Measurements from ENCODE around the gene TAF1. TPM values are rescaled to one million over a fixed set of nuclear protein-coding genes. Genes with fewer than 3 reads are reported as not detected.
"Not testable (repeated sequence)": the region's sequence is repeated elsewhere in the genome, so short reads cannot be mapped to it uniquely, and the experiment has no call there.

The TAF1 gene
- total RNA-seq, 1 experiment from 2014 or later: 16.4 TPM

- no peaks in the 10 kb centered on the region for H3K9me3 ChIP-seq (replicated peaks)
- H3K4me3 ChIP-seq: no peak overlapping the region
- H3K27me3 ChIP-seq (replicated peaks): no peaks in the 10 kb centered on the region
- no peaks in the 10 kb centered on the region for H3K4me1 ChIP-seq (replicated peaks)
- no peak for DNase-seq (ENCODE audit: low read depth in 1 of 2, low spot score in 2 of 2)
- peaks cover 59% of the 10 kb centered on the region for H3K36me3 ChIP-seq
- H3K27ac ChIP-seq: no peak overlapping the region
Measured at GRCh38 chrX:71378732-71379131, 12.6 kb downstream of the TAF1 start.

DNA sequence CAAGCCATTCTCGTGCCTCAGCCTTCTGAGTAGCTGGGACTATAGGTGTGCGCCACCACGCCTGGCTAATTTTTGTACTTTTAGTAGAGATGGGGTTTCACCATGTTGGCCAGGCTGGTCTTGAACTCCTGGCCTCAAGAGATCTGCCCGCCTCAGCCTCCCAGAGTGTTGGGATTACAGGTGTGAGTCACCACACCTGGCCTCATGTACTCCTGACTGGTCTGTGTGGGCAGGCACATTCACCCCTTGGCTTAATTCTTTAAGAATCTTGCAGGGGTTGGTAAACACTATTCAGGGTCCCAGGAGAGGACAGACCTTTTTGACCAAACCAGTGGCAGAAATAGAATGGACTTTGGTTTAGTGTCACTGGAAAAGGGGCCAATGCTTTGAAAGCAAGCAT lies 25.6 kb downstream of the TAF1 start:
- not testable (repeated sequence) for H3K27ac ChIP-seq; H3K4me1 ChIP-seq (replicated peaks); H3K27me3 ChIP-seq (replicated peaks); DNase-seq (ENCODE audit: low read depth in 1 of 2, low spot score in 2 of 2); H3K4me3 ChIP-seq; H3K9me3 ChIP-seq (replicated peaks)
- peaks cover 47% of the 10 kb centered on the region for H3K36me3 ChIP-seq

GRCh38 chrX:71393919-71394318 lies 27.8 kb downstream of the TAF1 start:
- no peaks in the 10 kb centered on the region for H3K9me3 ChIP-seq (replicated peaks)
- H3K36me3 ChIP-seq: peaks cover 53% of the 10 kb centered on the region
- no peaks in the 10 kb centered on the region for H3K4me1 ChIP-seq (replicated peaks)
- H3K27me3 ChIP-seq (replicated peaks): no peaks in the 10 kb centered on the region
- no peak overlapping the region for H3K4me3 ChIP-seq
- H3K27ac ChIP-seq: no peak overlapping the region
- DNase-seq (ENCODE audit: low read depth in 1 of 2, low spot score in 2 of 2): no peak

GRCh38 chrX:71396576-71396975 lies 30.4 kb downstream of the TAF1 start:
- Histone ChIP-seq H3K27ac (no peak overlapping the region), H3K4me3 (no peak overlapping the region), H3K9me3 (replicated peaks) (no peaks in the 10 kb centered on the region), H3K27me3 (replicated peaks) (no peaks in the 10 kb centered on the region), H3K36me3 (peaks cover 51% of the 10 kb centered on the region), H3K4me1 (replicated peaks) (no peaks in the 10 kb centered on the region)
- DNase-seq (ENCODE audit: low read depth in 1 of 2, low spot score in 2 of 2): no peak

- H3K4me1 ChIP-seq (replicated peaks): no peaks in the 10 kb centered on the region
- H3K4me3 ChIP-seq: no peak overlapping the region
- no peaks in the 10 kb centered on the region for H3K9me3 ChIP-seq (replicated peaks)
- no peaks in the 10 kb centered on the region for H3K27me3 ChIP-seq (replicated peaks)
- no peak overlapping the region for H3K27ac ChIP-seq
- no peak for DNase-seq (ENCODE audit: low read depth in 1 of 2, low spot score in 2 of 2)
- H3K36me3 ChIP-seq: peaks cover 35% of the 10 kb centered on the region
Measured at GRCh38 chrX:71400710-71401109, 34.6 kb downstream of the TAF1 start.

- H3K27ac ChIP-seq; DNase-seq (ENCODE audit: low read depth in 1 of 2, low spot score in 2 of 2); H3K4me1 ChIP-seq (replicated peaks); H3K9me3 ChIP-seq (replicated peaks); H3K4me3 ChIP-seq; H3K36me3 ChIP-seq; H3K27me3 ChIP-seq (replicated peaks): not testable (repeated sequence)
Measured at GRCh38 chrX:71416260-71416659, 50.1 kb downstream of the TAF1 start.

- peaks cover 25% of the 10 kb centered on the region for H3K36me3 ChIP-seq
- H3K27ac ChIP-seq: no peak overlapping the region
- H3K9me3 ChIP-seq (replicated peaks): no peaks in the 10 kb centered on the region
- no peak overlapping the region for H3K4me3 ChIP-seq
- no peaks in the 10 kb centered on the region for H3K4me1 ChIP-seq (replicated peaks)
- no peaks in the 10 kb centered on the region for H3K27me3 ChIP-seq (replicated peaks)
- DNase-seq (ENCODE audit: low read depth in 1 of 2, low spot score in 2 of 2): no peak
Measured at GRCh38 chrX:71420686-71421085, 54.5 kb downstream of the TAF1 start.

DNA sequence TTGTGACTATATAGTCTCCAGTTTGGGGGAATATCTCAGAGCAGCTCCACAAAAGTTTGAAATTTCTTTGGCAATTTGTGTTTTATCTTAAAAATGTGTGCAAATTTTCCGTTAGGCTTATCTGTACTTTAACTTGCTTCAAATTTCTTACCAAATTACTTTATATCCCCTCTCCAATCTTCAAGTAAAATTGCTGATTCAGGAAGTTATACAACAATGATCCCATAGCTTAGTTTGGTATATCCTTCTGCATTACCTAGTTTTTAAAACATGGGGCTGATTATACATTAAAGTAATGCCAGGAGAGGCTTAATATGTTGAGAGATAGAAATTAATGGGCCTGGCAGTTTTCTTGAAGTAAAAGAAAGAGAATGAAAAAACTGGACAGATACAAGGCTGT lies 66.6 kb downstream of the TAF1 start:
- Histone ChIP-seq H3K27ac (no peak overlapping the region), H3K36me3 (peaks cover 7% of the 10 kb centered on the region), H3K27me3 (replicated peaks) (no peaks in the 10 kb centered on the region), H3K4me1 (replicated peaks) (no peaks in the 10 kb centered on the region), H3K4me3 (no peak overlapping the region), H3K9me3 (replicated peaks) (no peaks in the 10 kb centered on the region)
- DNase-seq (ENCODE audit: low read depth in 1 of 2, low spot score in 2 of 2): no peak

DNA sequence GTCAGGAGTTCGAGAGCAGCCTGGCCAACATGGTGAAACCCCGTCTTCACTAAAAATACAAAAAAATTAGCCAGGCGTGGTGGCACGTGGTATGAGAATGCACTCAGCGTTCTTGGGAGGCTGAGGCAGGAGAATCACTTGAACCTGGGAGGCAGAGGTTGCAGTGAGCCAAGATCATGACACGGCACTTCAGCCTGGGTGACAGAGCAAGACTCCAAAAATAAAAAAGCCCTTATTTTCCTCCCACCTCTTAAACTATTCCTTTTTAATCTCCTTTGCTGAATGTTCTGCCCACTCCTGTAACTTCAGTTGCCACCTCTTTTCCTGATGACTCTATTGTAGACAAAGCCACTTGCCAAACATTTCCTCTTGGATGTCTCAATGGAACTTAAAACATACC lies 72.6 kb downstream of the TAF1 start:
- Histone ChIP-seq H3K27me3 (replicated peaks) (no peaks in the 10 kb centered on the region), H3K36me3 (peaks cover 9% of the 10 kb centered on the region), H3K4me1 (replicated peaks) (no peaks in the 10 kb centered on the region), H3K27ac (no peak overlapping the region), H3K9me3 (replicated peaks) (no peaks in the 10 kb centered on the region), H3K4me3 (no peak overlapping the region)
- no peak for DNase-seq (ENCODE audit: low read depth in 1 of 2, low spot score in 2 of 2)

DNA sequence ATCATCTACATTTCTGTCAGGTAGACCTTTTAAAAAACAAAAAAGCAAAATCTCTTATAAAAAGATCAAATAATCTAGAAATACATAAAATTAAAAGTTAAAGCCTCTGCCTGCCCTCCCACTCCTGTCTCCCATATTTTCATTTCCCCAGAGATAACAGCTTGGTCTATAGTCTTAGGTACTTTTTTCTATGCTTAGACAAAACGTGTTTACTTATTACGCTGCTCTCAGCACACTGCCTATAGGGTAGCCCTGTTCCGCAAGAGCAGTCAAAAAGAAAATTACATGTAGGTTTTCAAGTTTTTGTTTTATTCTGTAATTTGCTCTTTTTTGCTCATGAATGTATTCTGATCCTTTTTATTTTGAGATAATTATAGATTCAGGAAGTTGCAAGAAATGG lies 73.3 kb downstream of the TAF1 start:
- no peak overlapping the region for H3K27ac ChIP-seq
- H3K4me3 ChIP-seq: no peak overlapping the region
- no peaks in the 10 kb centered on the region for H3K9me3 ChIP-seq (replicated peaks)
- H3K4me1 ChIP-seq (replicated peaks): no peaks in the 10 kb centered on the region
- no peaks in the 10 kb centered on the region for H3K27me3 ChIP-seq (replicated peaks)
- H3K36me3 ChIP-seq: peaks cover 8% of the 10 kb centered on the region
- DNase-seq (ENCODE audit: low read depth in 1 of 2, low spot score in 2 of 2): no peak

DNA sequence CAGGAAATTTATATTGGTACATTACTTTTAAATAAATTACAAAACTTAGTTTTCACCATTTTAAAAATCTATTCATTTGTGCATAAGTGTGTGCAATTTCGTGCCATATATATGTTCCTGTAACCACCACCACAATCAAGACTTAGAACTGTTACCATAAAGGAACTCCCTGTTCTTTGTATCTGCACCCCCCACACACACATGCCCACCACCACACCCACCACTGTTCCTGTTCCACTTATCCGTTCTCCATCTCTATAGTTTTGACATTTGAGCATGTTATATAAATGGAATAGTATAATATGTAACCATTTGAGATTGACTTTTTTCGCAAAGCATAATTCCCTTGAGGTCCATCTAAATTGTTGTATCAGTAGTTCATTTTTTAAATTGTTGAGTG lies 73.7 kb downstream of the TAF1 start:
- H3K4me3 ChIP-seq: no peak overlapping the region
- peaks cover 3% of the 10 kb centered on the region for H3K36me3 ChIP-seq
- H3K27ac ChIP-seq: no peak overlapping the region
- no peaks in the 10 kb centered on the region for H3K4me1 ChIP-seq (replicated peaks)
- no peaks in the 10 kb centered on the region for H3K27me3 ChIP-seq (replicated peaks)
- H3K9me3 ChIP-seq (replicated peaks): no peaks in the 10 kb centered on the region
- no peak for DNase-seq (ENCODE audit: low read depth in 1 of 2, low spot score in 2 of 2)

DNA sequence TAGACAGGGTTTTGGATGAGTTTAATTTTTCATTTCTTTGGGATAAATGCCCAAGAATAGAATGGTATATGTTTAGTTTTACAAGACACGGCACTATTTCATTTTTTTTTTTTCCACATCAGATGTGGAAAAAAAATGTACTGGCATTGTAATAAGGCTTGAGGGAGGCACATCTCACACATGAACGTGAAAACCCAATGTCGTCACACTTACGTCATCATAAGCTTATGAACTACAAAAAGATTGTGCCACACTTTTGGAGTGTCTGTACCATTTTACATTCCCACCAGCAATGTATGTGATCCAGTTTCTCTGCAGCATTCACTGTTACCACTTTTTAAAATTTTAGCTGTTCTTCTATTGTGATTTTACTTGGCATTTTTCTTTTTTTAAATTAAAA lies 74.2 kb downstream of the TAF1 start:
- Histone ChIP-seq H3K27ac (no peak overlapping the region), H3K36me3 (peaks cover 2% of the 10 kb centered on the region), H3K4me3 (no peak overlapping the region), H3K27me3 (replicated peaks) (no peaks in the 10 kb centered on the region), H3K9me3 (replicated peaks) (no peaks in the 10 kb centered on the region), H3K4me1 (replicated peaks) (no peaks in the 10 kb centered on the region)
- no peak for DNase-seq (ENCODE audit: low read depth in 1 of 2, low spot score in 2 of 2)

- not testable (repeated sequence) for H3K36me3 ChIP-seq; H3K9me3 ChIP-seq (replicated peaks); H3K27me3 ChIP-seq (replicated peaks); H3K4me3 ChIP-seq; H3K4me1 ChIP-seq (replicated peaks); H3K27ac ChIP-seq; DNase-seq (ENCODE audit: low read depth in 1 of 2, low spot score in 2 of 2)
Measured at GRCh38 chrX:71441809-71442208, 75.7 kb downstream of the TAF1 start.

DNA sequence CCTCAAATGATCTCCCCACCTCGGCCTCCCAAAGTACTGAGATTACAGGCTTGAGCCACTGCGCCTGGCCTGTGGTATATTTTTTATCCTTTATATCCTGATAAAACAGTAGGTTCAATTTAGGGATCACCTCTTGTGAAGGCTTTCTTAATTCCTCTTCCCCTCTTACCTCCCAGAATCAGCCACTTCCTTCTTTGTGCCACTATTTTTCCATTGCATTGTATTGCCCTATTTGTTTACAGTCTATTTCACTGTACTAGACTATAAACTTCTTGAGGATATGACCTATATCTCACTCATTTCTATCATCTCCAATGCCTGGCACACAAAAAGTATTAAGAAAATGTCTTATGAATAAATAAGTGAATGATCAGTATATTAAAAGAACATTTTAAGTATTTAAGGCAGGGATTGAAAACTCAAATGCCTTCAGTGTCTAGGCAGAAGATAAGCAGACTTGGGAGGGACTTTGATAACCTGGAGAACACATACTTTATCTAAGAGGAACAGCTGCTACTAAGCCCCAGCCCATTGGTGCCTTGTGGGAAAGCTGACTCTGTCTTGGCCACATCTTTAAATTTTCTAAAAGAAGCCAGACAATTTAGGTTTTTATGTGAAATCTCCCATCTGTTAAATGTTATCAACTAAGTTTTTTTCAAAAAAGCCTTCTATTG lies 84.4 kb downstream of the TAF1 start:
- Histone ChIP-seq H3K9me3 (replicated peaks) (no peaks in the 10 kb centered on the region), H3K27me3 (replicated peaks) (no peaks in the 10 kb centered on the region), H3K27ac (no peak overlapping the region), H3K36me3 (peaks cover 9% of the 10 kb centered on the region), H3K4me3 (no peak overlapping the region), H3K4me1 (replicated peaks) (peaks cover 11% of the 10 kb centered on the region)
- DNase-seq (ENCODE audit: low read depth in 1 of 2, low spot score in 2 of 2): no peak

GRCh38 chrX:71451518-71451917 lies 85.4 kb downstream of the TAF1 start:
- not testable (repeated sequence) for H3K4me3 ChIP-seq, H3K27ac ChIP-seq
- peaks cover 11% of the 10 kb centered on the region for H3K4me1 ChIP-seq (replicated peaks)

More at GRCh38 chrX:71451518-71451917, 85.4 kb downstream of the TAF1 start:
- H3K9me3 ChIP-seq (replicated peaks); DNase-seq (ENCODE audit: low read depth in 1 of 2, low spot score in 2 of 2); H3K27me3 ChIP-seq (replicated peaks): not testable (repeated sequence)
- H3K36me3 ChIP-seq: peaks cover 17% of the 10 kb centered on the region
